RKO (cell line): ENCODE data around the gene YPEL2.
"Not testable (repeated sequence)": the region's sequence is repeated elsewhere in the genome, so short reads cannot be mapped to it uniquely, and the experiment has no call there.

ENCODE experiments used
- DNase-seq: peaks from one replicate; pipeline ENCODE4 v3.0.0-alpha.2; 2016; ENCODE audit warnings: low spot score

YPEL2 gene

DNA sequence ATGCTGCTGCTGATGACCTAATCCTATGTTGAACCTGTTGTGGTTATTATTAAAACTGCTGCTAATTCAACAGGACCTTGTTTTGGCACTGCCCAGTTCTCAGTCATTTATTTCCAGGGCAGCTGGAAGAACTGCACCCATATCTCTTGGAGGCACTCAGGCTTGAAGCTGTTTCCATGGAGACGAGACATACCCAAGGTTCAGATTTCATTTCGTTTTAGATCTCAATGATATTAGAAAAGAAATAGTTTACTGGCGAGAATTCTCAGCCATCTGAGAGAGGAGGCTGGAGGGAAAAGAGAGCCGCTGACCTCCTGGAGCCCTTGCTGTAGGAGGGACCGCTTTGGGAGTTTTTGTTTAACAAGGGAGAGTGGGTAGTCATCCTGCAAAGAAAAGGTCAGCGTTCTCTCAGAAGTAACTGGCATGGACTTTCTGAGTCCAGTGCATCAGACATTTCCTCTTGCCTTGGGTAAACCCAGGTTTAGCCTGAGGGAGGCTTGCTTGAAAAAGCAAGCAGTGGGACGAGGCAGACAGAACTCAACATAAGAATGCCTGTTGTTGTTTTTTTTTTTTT, 75.4 kb downstream of the YPEL2 start:
- no peak for DNase-seq

DNA sequence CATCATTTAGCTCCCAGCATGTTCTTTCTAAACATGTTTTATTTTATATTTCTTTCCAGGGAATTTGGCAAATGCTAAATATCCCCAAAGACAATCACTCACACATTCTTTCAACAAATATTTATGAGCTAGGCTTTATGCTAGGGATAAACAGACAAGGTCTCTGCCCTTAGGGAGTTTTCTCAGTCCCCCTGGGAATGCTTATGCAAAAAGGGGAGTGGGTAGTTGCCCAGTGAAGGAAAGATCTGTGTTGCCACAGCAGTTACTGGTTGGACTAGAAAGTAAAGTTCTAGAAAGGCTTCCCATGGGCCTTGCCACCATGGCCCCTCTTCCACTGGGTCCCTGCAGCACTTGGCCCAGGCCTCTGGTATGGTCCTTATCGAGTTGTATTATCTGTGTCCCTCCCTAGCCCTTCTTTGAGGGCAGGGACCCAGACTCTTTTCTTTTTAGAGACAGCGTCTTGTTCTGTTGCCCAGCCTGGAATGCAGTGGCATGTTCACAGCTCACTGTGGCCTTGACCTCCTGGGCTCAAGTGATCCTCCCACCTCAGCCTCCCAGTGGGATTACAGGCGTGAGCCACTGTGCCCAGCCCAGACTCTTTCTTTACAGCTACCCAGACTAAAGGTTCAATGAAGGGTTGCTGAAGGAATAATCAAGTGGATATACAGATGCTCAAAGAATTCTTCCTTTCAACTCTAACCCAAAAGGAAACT, 78.0 kb downstream of the YPEL2 start:
- no peak for DNase-seq

DNA sequence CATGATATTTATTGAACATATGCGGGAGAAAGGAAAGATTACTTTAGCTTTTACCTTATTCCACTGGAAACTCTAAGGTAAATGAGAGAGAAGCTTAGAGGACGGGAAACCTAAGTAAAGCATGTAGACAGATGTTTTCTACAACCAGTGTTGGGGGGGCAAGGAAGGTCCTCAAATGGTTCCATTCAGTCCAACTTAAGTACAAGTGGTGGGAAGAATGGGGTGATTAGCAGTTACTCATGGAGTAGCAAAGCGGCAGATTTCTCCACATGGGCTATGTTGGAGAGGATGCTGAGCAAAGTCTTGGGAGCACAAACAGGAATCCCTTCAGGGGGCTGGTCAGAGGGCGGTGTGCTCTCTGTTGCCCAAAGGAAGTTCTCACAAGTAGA, 78.6 kb downstream of the YPEL2 start:
- DNase-seq, result no peak

DNA sequence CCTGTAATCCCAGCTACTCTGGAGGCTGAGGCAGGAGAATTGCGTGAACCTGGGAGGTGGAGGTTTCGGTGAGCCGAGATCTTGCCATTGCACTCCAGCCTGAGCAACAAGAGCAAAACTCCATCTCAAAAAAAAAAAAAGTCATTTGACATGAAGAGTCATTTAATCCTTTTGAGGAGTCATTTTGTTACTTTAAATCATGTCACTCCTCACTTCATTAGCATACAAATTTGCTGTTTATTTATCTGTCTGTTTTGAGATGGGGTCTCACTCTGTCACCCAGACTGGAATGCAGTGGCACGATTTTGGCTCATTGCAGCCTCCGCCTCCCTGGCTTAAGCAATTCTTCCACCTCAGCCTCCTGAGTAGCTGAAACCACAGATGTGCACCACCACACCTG, 81.0 kb downstream of the YPEL2 start:
- DNase-seq, result not testable (repeated sequence)

DNA sequence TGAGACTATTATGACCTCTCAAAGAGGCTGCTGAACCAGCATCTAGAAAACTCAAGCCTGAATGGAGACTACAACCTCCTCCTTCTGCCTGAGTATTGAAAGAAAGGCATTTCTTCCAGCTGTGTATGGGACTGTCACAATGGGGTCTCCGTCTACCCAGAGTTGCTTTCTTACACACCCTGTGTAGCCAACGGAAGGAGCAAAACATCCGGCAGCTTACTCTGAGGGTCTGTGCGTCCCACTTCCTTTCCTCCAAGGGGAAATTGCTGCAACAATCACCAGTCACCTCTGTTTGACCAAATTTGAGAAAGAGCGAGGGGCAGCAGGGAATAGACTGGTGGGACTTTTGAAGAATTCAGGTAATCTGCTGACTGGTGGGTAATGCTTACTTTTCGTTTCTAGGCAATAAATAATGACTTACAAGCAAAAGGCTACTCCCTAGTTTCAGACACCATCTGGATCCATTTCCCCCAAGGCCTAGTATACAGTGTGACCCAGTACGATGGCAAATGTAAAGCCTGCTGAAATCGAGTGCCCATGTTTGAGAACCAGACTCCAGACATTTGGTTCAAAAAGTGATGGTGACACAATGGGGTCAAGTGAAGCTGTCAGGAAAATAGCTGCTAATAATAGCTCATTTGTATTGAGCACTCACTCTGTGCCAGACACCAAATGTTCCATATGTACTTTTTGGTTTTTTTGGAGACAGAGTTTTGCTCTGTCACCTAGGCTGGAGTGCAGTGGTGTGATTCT, 81.7 kb downstream of the YPEL2 start:
- DNase-seq, result no peak

DNA sequence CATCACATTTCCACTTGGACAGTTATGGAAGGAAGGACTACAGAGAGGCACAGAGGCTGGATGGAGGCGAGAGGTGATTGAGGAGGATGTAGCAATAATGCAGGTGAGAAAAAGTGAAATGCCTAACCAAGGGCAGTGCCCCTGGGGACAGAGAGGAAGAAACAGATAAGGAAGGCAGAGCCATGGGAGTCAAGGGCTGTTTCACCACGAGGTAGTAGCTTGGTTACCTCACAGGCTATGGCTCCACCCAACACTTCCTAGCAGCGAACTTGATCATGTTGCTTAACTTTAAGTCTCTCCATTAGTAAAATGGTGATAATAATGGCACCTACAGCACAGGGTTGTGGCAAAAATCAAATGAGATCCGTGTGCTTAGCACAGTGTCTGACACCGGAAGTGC, 83.9 kb downstream of the YPEL2 start:
- no peak for DNase-seq

DNA sequence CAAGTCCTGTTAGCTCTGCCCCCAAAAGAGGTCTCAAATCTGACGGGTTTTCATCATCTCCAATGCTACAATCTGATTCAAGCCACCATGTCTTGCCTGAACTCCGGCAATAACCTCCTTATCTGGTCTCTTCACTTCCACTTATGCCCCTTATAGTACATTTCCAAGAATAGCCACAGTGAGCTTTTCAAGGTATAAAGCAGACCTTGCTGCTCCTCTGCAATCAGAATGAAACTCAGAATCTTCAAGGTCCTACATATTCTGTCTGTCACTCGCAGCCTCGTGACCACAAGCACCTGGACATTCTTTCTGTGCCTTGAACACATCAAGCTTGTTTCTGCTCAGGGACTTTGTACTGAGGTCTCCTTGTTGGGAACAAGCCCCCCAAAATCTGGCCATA, 84.7 kb downstream of the YPEL2 start:
- no peak for DNase-seq

- DNase-seq, result no peak
Observed at GRCh38 chr17:59417452-59417851, 86.0 kb downstream of the YPEL2 start.

DNA sequence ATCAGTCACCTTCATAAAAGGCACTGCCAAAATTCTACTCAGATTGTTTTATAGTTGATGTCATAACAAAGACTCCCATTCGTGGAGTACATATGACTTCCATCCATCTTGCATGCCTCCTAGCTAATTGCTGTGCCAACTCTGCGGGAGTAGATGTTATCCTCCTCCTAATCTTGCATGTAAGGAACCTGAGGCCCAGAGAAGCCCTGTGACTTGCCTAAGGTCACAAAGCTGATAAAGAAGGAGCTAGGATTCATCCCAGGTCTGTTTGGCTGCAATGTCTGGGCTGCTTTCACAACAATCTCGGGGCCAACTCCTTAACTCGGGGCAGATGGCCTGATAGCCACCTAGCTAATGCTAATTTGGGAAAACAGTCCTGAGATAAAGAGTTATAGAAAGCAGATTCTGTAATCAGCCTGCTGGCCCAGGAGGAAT, 87.3 kb downstream of the YPEL2 start:
- no peak for DNase-seq

- DNase-seq, result no peak
Observed at GRCh38 chr17:59420901-59421300, 89.4 kb downstream of the YPEL2 start.

- DNase-seq, result no peak
Observed at GRCh38 chr17:59421722-59422121, 90.3 kb downstream of the YPEL2 start.

GRCh38 chr17:59423137-59423724, 91.8 kb downstream of the YPEL2 start:
- DNase-seq, result peak; percentile 86

DNA sequence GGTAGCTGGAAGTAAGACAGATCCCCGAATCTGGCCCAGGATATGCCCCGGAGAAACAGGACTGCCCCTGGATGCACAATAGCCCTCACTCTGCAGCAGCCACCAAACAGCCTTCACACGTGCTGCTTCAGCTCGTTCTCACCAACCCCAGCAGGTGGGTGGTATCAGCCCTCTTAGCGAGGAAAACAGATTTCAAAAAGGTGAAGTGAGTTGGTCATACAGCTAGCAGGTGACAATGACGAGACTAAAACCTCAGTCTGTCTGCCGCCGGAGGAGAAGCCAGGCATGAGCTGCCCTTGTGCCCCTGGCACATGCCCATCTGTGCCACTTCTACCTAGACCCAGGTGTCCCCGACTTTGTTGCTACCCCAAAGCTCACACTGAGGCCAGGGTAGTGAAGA, 92.4 kb downstream of the YPEL2 start:
- DNase-seq, result no peak

- no peak for DNase-seq
Observed at GRCh38 chr17:59424331-59424730, 92.9 kb downstream of the YPEL2 start.

DNA sequence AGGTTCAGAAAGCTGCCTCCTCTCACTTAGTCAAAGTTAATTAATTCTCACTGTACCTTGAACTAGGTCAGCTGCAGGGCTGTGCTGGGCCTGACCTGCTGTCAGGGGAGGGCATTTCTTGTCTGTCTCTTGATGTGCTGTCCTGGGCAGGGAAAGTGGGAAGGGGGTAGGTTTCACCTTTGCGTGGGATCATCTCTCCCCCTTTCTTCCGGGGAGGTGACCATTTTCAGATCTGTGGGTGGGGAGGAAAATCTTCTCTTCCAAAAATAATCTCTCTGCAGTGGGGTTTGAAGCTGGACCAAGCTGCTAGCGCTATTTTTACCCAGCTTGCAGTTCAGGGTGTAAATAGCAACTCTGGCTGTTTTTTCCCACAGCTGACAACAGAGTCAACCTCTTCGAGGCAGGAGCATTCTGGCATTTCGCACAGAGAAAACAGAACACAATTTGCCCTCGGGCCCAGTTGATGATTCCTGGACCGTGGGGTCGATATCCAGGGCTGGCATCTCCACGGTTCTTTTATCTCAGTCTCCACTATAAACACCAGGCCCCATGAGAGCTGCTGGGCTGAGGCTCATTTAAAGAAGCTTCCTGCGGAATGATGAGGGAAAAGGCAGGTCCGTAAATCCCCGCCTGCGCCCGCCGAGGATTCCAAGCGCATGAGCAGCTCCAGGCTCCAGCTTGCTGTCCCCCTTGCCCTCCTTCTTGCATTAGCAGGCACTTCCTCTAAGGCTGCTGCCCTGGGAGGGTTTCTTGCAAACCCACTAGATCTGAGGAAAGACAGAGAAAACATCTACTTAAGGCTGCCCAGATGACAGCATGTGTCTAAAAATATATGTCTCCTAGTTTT, 93.9 kb downstream of the YPEL2 start:
- no peak for DNase-seq

- no peak for DNase-seq
Observed at GRCh38 chr17:59426031-59426430, 94.6 kb downstream of the YPEL2 start.

DNA sequence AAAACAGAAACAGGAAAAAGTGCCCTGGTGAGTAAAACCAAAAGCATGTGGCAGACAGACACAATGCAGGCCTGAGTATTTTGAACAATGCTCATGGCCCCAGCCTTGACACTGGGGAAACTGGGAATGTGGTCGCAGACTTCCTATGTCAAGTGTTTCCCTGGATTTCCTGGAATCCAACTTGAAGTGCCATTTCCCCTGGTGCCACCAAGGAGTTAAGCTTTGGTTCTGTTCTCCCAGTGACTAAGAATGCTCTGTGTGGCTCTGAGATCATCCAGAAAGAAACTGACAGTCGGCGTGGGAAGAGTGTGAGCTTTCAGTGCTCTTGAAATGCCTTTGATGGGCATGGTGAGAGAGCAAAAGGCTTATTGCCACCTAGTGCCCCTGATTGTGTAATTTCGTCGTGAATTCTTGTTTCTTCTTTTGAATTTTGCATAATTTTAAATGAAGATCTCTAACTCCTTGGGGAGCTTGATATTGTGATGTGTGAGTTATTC, 96.0 kb downstream of the YPEL2 start:
- peak; percentile 66 for DNase-seq

DNA sequence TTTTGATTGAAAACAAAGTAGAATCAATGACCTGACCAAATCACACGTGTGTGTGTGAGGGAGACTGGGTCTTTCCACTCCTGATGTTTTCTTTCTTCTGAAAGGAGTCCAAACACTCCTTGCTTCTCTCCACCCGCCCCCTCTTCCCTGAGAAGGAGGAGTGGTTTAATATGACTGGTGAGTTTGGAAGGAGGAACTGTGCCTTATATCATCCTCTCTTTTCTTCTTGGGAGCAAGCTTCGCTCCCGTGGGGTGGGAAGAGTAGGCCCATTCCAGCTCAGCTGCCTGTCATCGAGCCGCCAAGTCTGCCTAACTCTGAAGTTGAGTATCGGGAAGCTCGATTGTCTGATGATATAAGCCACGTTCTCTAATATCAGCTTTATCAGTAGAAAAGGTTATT, 96.5 kb downstream of the YPEL2 start:
- DNase-seq, result no peak

GRCh38 chr17:59428916-59429485, 97.5 kb downstream of the YPEL2 start:
- DNase-seq, result no peak

- no peak for DNase-seq
Observed at GRCh38 chr17:59431601-59432000, 100.1 kb downstream of the YPEL2 start.

GRCh38 chr17:59432657-59433056, 101.2 kb downstream of the YPEL2 start:
- no peak for DNase-seq

- no peak for DNase-seq
Observed at GRCh38 chr17:59433586-59433985, 102.1 kb downstream of the YPEL2 start.
